Common myeloid progenitor, CD34-positive (primary cell): Measurements from ENCODE around the gene PARP4.
"Not testable (repeated sequence)": the region's sequence is repeated elsewhere in the genome, so short reads cannot be mapped to it uniquely, and the experiment has no call there.

Experiments
- CTCF ChIA-PET: fragments of 350-600 bp; sonication (Branson Sonifier 250); formaldehyde crosslinking; loops from one replicate; lab custom pipeline; 2021; ENCODE audit warnings: antibody characterized with exemption; lab: Charles Lee
- POLR2A ChIA-PET: fragments of 350-600 bp; sonication (Branson Sonifier 250); formaldehyde crosslinking; loops from one replicate; lab custom pipeline; 2021; ENCODE audit warnings: antibody characterized with exemption; lab: Charles Lee
- DNase-seq, 3 donors: peaks; one replicate each; pipeline versions ENCODE4 v3.0.0 to v3.0.0-alpha.2; 2013
- H3K27ac ChIP-seq, 2 experiments: 1 replicate in 1 of 2; 2 replicates in 1 of 2; pipeline ENCODE4 v1.7.0; 2013; ENCODE audit warnings: inconsistent platforms in 2 of 2, low read length in 2 of 2, mild to moderate bottlenecking in 2 of 2, low read depth in 1 of 2, moderate library complexity in 1 of 2; ENCODE audit not compliant: severe bottlenecking in 2 of 2, insufficient read depth in 1 of 2, poor library complexity in 1 of 2
- H3K27me3 ChIP-seq, 5 experiments: replicated peaks in 2 of 5; 1 replicate in 3 of 5; 2 replicates in 2 of 5; pipeline versions ENCODE4 v1.6.1 to v1.7.0; 2013; ENCODE audit warnings: low read length in 4 of 5, mild to moderate bottlenecking in 2 of 5, moderate library complexity in 2 of 5, inconsistent platforms in 1 of 5; ENCODE audit not compliant: insufficient read depth in 5 of 5, control insufficient read depth in 4 of 5
- H3K36me3 ChIP-seq, 4 experiments: 1 replicate in 2 of 4; 2 replicates in 2 of 4; pipeline versions ENCODE4 v1.6.1 to v1.7.0; 2013; ENCODE audit warnings: low read length in 3 of 4, control low read depth in 1 of 4, mild to moderate bottlenecking in 1 of 4; ENCODE audit not compliant: control insufficient read depth in 4 of 4, insufficient read depth in 4 of 4
- H3K4me1 ChIP-seq, 4 experiments: 1 replicate in 3 of 4; 2 replicates in 1 of 4; pipeline versions ENCODE4 v1.6.1 to v1.7.1; 2013; ENCODE audit warnings: low read length in 3 of 4, mild to moderate bottlenecking in 3 of 4, control low read depth in 1 of 4, inconsistent platforms in 1 of 4, moderate library complexity in 1 of 4; ENCODE audit not compliant: control insufficient read depth in 4 of 4, insufficient read depth in 4 of 4; ENCODE audit errors: control extremely low read depth in 1 of 4
- H3K4me3 ChIP-seq, 7 experiments: 1 replicate in 4 of 7; 2 replicates in 3 of 7; pipeline versions ENCODE4 v1.5.1 to v1.7.0; 2013; ENCODE audit warnings: mild to moderate bottlenecking in 7 of 7, low read length in 6 of 7, moderate library complexity in 6 of 7, inconsistent platforms in 2 of 7, low read depth in 2 of 7, control low read depth in 1 of 7; ENCODE audit not compliant: insufficient read depth in 4 of 7, control insufficient read depth in 1 of 7; ENCODE audit errors: extremely low read depth in 1 of 7
- H3K9me3 ChIP-seq, 5 experiments: 1 replicate in 4 of 5; 2 replicates in 1 of 5; pipeline versions ENCODE4 v1.6.1 to v1.7.1; 2013; ENCODE audit warnings: low read length in 4 of 5, mild to moderate bottlenecking in 2 of 5, inconsistent platforms in 1 of 5, low read depth in 1 of 5, moderate library complexity in 1 of 5; ENCODE audit not compliant: control insufficient read depth in 4 of 5, insufficient read depth in 2 of 5; ENCODE audit errors: control extremely low read depth in 1 of 5
- WGBS: methylation state at CpG from one replicate; pipeline ENCODE4 v1.1.5; 2013; ENCODE audit not compliant: insufficient coverage; 5-methylcytosine and 5-hydroxymethylcytosine counted together

PARP4 gene

GRCh38 chr13:24389506-24389905 is 123.1 kb downstream of the PARP4 start:
- Histone ChIP-seq H3K9me3 (no peaks in the 10 kb centered on the region), H3K27me3 (no peaks in the 10 kb centered on the region), H3K36me3 (no peaks in the 10 kb centered on the region), H3K27ac (no peak overlapping the region), H3K4me3 (no peak overlapping the region), H3K4me1 (no peaks in the 10 kb centered on the region)
- WGBS = 93% methylated on average over 6 of the region's 6 CpGs
- no peak for DNase-seq
- ChIA-PET CTCF (no interaction called here), POLR2A (no interaction called here)

- H3K9me3 ChIP-seq, H3K36me3 ChIP-seq, POLR2A ChIA-PET, H3K4me1 ChIP-seq, DNase-seq, CTCF ChIA-PET, H3K27ac ChIP-seq, H3K27me3 ChIP-seq, H3K4me3 ChIP-seq: not testable (repeated sequence)
- WGBS = 86% methylated on average over 5 of the region's 7 CpGs
These were observed 123.8 kb downstream of the PARP4 start for GRCh38 chr13:24388743-24389142.

DNA sequence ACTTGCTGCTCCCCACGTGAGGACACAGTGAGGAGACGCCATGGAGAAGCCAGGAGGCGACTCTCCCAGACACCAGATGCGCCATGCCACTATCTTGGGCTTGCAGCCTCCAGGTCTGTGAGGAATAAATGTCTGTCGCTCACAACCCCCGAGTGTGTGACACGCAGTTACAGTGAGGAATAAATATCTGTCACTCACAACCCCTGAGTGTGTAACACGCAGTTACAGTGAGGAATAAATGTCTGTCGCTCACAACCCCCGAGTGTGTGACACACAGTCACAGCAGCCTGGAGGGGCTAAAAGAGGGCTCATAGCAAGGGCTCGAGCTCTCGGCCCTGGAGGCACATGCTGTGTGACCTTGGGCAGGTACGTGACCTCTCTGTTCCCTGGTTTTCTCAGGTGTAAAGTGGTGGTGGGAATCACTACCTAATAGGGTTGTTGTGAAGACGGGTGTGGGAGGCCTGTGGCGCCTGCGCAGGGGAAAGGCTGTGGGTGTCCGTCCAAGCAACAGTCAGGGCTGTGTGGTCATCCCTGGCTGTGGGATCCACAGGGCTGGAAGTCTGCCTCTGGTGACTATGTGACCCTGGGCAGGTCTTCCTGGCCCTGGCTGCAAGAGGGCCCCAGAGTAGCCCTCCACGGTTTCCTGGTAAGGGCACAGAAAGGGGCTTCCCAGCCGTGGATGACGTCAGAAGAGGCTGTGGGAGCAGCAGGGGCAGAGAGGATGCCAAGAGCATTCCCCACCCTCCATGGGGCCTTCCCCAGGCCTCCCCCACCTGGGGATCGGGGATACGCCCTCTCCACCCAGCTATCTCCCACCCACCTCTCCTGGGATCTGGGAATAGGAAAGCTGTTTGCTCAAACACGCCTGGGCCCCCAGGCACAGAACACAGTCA is 125.5 kb downstream of the PARP4 start:
- WGBS = 90% methylated on average over 18 of the region's 23 CpGs
- no peak for DNase-seq
- H3K4me3 ChIP-seq = no peak overlapping the region
- no peaks in the 10 kb centered on the region for H3K27me3 ChIP-seq
- H3K9me3 ChIP-seq = no peaks in the 10 kb centered on the region
- H3K36me3 ChIP-seq = no peaks in the 10 kb centered on the region
- ChIA-PET CTCF (interaction anchor here (0.6 kb wide), 1 partner anchor 86 kb away, joined by 3 read pairs; no protein-coding TSS in a partner anchor), POLR2A (no interaction called here)
- H3K4me1 ChIP-seq = no peaks in the 10 kb centered on the region
- H3K27ac ChIP-seq = no peak overlapping the region

DNA sequence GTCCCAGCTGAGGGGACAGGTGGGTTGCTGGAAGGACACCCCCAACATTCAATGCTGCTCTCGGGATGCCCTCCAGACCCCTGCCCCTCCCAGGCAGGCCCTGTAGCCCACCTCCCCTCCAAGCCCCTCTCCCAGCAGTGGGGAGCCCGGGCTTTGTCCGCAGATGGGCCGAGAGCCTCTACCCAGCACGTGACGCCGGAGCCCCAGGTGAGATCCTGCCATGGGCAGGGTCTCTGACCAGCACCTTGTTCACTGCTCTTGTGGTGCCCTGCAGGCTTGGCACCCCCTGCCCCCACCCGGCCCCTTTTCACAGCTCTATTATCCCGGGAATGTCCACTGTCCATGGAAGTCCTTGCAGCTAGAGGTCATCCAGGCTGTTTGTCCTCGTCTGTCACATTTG is 126.7 kb downstream of the PARP4 start:
- Histone ChIP-seq H3K9me3 (no peaks in the 10 kb centered on the region), H3K4me1 (no peaks in the 10 kb centered on the region), H3K27me3 (no peaks in the 10 kb centered on the region), H3K36me3 (no peaks in the 10 kb centered on the region), H3K4me3 (no peak overlapping the region), H3K27ac (no peak overlapping the region)
- CTCF ChIA-PET = no interaction called here
- DNase-seq = no peak
- WGBS = 94% methylated on average over 8 of the region's 10 CpGs
- POLR2A ChIA-PET = no interaction called here

- DNase-seq, H3K4me3 ChIP-seq, H3K27ac ChIP-seq, POLR2A ChIA-PET, H3K36me3 ChIP-seq, H3K4me1 ChIP-seq, H3K9me3 ChIP-seq, H3K27me3 ChIP-seq, CTCF ChIA-PET: not testable (repeated sequence)
- WGBS = 95% methylated on average over 9 of the region's 15 CpGs
These were observed 127.6 kb downstream of the PARP4 start for GRCh38 chr13:24384946-24385345.

DNA sequence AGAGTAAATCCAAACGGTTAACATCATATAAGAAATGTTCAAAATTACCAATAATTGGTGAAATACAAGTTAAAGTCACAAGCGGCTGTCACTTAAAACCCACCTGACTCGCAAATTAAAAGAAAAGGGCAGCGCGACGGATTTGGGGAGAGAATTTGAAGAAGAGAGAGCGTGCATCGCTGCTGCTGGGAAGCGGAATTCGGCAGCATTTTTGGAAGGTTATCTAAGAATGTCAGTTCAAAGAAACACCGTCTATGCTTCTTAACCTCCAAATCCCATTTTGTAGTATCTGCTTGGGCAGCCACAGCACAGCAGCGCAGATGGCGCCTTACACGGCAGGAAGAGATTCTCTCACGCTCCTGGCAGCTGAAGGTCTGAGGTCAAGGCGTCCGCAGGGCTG is 128.5 kb downstream of the PARP4 start:
- H3K4me3 ChIP-seq, H3K9me3 ChIP-seq, DNase-seq, CTCF ChIA-PET, H3K27me3 ChIP-seq, H3K4me1 ChIP-seq, POLR2A ChIA-PET, H3K27ac ChIP-seq, H3K36me3 ChIP-seq: not testable (repeated sequence)
- 98% methylated on average over 9 of the region's 17 CpGs for WGBS

GRCh38 chr13:24381541-24382265 is 130.9 kb downstream of the PARP4 start:
- Histone ChIP-seq H3K27ac (no peak overlapping the region), H3K36me3 (no peaks in the 10 kb centered on the region), H3K9me3 (no peaks in the 10 kb centered on the region), H3K27me3 (no peaks in the 10 kb centered on the region), H3K4me3 (no peak overlapping the region), H3K4me1 (peaks cover 0 to 2% (median 0%) of the 10 kb centered on the region in 4 experiments)
- DNase-seq = no peak
- ChIA-PET POLR2A (no interaction called here), CTCF (no interaction called here)
- 100% methylated on average over 5 of the region's 14 CpGs for WGBS
